22Rv1 (cell line): ENCODE measurements around the gene TMIGD3.

Source experiments
- H3K27ac ChIP-seq: fragments of 450-650 bp; 2 replicates; pipeline ENCODE4 v1.5.1; 2017
- CTCF ChIP-seq: fragments of 450-650 bp; IDR thresholded peaks from 2 replicates; pipeline ENCODE4 v1.5.1; 2017; ENCODE audit warnings: mild to moderate bottlenecking
- ZFX ChIP-seq: fragments of 450-650 bp; IDR thresholded peaks from 2 replicates; pipeline ENCODE4 v1.6.1; 2017; ENCODE audit warnings: antibody characterized with exemption, borderline replicate concordance

Gene TMIGD3

GRCh38 chr1:111507411-111508201 lies 4.2 kb upstream of the TMIGD3 start:
- no peak for TF ChIP-seq ZFX
- no peak for TF ChIP-seq CTCF
- H3K27ac ChIP-seq: peak overlapping the region; percentile 81

GRCh38 chr1:111506561-111506960 lies 3.1 kb upstream of the TMIGD3 start:
- TF ChIP-seq ZFX (no peak), CTCF (no peak)
- H3K27ac ChIP-seq: no peak overlapping the region

- TF ChIP-seq ZFX (no peak), CTCF (no peak)
- no peak overlapping the region for H3K27ac ChIP-seq
Measured at GRCh38 chr1:111505641-111506119, 2.2 kb upstream of the TMIGD3 start.

- H3K27ac ChIP-seq: no peak overlapping the region
- TF ChIP-seq CTCF (no peak), ZFX (no peak)
Measured at GRCh38 chr1:111504097-111504496, 664 bp upstream of the TMIGD3 start.

GRCh38 chr1:111501645-111502044 lies 1.8 kb downstream of the TMIGD3 start:
- TF ChIP-seq ZFX (no peak), CTCF (no peak)
- H3K27ac ChIP-seq: no peak overlapping the region

- no peak for TF ChIP-seq CTCF
- no peak for TF ChIP-seq ZFX
- no peak overlapping the region for H3K27ac ChIP-seq
Measured at GRCh38 chr1:111499026-111499785, 4.2 kb downstream of the TMIGD3 start.

- H3K27ac ChIP-seq: no peak overlapping the region
- no peak for TF ChIP-seq CTCF
- TF ChIP-seq ZFX: no peak
Measured at GRCh38 chr1:111497592-111497991, 5.8 kb downstream of the TMIGD3 start.
